ENCODE results near the gene PGR. TPM values are rescaled to one million over a fixed set of nuclear protein-coding genes. Genes with fewer than 3 reads are reported as not detected.

PGR gene
- total RNA-seq, 3 donors from 2014 or later, result 1.8 to 36.0 (median 24.9) TPM

DNA sequence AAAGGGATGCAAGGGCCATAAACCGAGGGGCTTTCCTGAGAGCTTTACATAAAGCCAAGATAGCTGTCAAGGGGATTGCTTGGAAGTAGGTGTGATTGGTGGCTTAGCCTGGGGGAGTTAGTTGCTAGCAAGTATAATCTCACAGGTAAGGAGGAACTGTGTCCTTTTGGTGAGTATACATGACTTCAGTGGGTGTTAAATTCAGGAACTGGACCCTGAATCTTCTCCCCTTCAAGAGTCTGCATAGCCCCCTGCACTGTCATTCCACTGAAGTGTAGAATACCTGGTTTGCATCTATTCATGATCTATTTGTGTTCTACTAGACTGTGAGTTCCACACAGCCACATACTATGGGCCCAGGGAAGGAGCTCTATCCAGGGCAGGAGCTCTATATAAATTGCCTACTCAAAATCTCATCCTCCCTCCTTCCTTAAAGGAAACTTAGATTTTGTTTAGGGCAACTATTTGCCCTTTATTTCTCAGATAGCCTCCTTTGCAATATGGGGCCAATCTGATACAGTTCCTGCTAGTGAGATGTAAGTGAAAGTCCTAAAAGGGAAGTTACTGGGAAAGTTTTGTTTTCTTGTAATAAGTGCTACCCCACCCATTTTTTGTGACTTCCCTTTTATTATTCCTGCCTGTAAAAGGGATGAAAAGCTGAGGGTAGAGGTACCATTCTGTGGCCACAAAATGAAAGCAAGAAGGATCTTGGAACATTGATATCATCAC is 120.5 kb downstream of the PGR start:
- TF ChIP-seq POLR2A (IDR thresholded peaks at IDR 0.05), result no peak
- no peak for TF ChIP-seq CTCF (IDR thresholded peaks at IDR 0.05)
- no peak for TF ChIP-seq POLR2AphosphoS5 (IDR thresholded peaks at IDR 0.05)
- H3K27ac ChIP-seq, result no peak overlapping the region
- no peaks in the 10 kb centered on the region for H3K27me3 ChIP-seq
- H3K36me3 ChIP-seq, result no peaks in the 10 kb centered on the region
- no peaks in the 10 kb centered on the region for H3K4me1 ChIP-seq
- intact Hi-C loops (cut with DNase I; ENCODE audit: low total_unique reads), result no loop called here
- no peak for DNase-seq (ENCODE audit: low spot score in 2 of 2)
- H3K4me3 ChIP-seq, result no peak overlapping the region
- no peaks in the 10 kb centered on the region for H3K9me3 ChIP-seq

- Histone ChIP-seq H3K27ac (no peak overlapping the region), H3K4me3 (no peak overlapping the region), H3K36me3 (no peaks in the 10 kb centered on the region), H3K9me3 (no peaks in the 10 kb centered on the region), H3K4me1 (no peaks in the 10 kb centered on the region), H3K27me3 (no peaks in the 10 kb centered on the region)
- TF ChIP-seq POLR2A (IDR thresholded peaks at IDR 0.05), result no peak
- TF ChIP-seq CTCF (IDR thresholded peaks at IDR 0.05), result no peak
- no peak for TF ChIP-seq POLR2AphosphoS5 (IDR thresholded peaks at IDR 0.05)
- intact Hi-C loops (cut with DNase I; ENCODE audit: low total_unique reads), result no loop called here
- no peak for DNase-seq (ENCODE audit: low spot score in 2 of 2)
Observed at GRCh38 chr11:101003468-101003867, 126.1 kb downstream of the PGR start.

- intact Hi-C loops (cut with DNase I; ENCODE audit: low total_unique reads), result no loop called here
- Histone ChIP-seq H3K36me3 (no peaks in the 10 kb centered on the region), H3K27me3 (no peaks in the 10 kb centered on the region), H3K4me3 (no peak overlapping the region), H3K9me3 (no peaks in the 10 kb centered on the region), H3K27ac (no peak overlapping the region), H3K4me1 (no peaks in the 10 kb centered on the region)
- TF ChIP-seq POLR2A (IDR thresholded peaks at IDR 0.05) (no peak), POLR2AphosphoS5 (IDR thresholded peaks at IDR 0.05) (no peak), CTCF (IDR thresholded peaks at IDR 0.05) (no peak)
- no peak for DNase-seq (ENCODE audit: low spot score in 2 of 2)
Observed at GRCh38 chr11:100999756-101000155, 129.9 kb downstream of the PGR start.

DNA sequence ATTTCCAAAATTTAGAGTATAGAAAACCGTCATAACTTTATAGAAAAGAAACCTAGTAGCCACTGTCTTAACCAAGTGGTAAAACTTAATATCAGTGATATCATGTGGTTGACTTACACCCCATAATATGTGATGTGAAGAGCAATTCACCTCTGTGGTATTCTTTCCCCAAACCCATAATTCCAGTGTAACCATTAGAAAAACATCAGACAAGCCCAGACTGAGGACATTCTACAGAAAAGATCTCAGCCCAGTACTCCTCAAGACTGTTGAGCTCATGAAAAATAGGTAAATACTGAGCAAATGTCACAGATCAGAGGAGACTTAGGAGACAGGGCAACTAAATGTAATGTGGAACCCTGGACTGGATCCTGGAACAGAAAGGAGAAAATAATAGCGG is 134.6 kb downstream of the PGR start:
- Histone ChIP-seq H3K9me3 (no peaks in the 10 kb centered on the region), H3K36me3 (no peaks in the 10 kb centered on the region), H3K4me1 (no peaks in the 10 kb centered on the region), H3K4me3 (no peak overlapping the region), H3K27me3 (no peaks in the 10 kb centered on the region), H3K27ac (no peak overlapping the region)
- intact Hi-C loops (cut with DNase I; ENCODE audit: low total_unique reads), result no loop called here
- no peak for DNase-seq (ENCODE audit: low spot score in 2 of 2)
- TF ChIP-seq CTCF (IDR thresholded peaks at IDR 0.05) (no peak), POLR2AphosphoS5 (IDR thresholded peaks at IDR 0.05) (no peak), POLR2A (IDR thresholded peaks at IDR 0.05) (no peak)

DNA sequence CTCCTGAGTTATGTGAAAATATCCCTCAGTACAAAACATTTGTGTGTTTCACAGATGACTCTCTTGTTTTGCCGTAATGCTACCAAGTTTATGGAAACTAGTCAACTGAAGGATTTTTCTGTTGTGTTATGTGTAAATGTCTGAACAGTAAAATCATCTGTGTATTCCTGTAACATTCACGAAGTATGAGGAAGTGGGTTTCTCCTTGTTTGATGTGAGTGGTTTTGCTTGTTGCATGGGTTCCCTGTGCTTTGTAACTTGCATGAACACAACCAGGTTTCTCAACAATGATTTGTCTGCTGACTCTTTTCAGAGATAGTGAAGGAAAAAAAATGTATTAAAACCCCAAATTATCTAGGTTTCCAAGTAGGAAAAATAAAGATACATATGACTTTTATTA is 138.1 kb downstream of the PGR start:
- TF ChIP-seq POLR2A (IDR thresholded peaks at IDR 0.05) (no peak), POLR2AphosphoS5 (IDR thresholded peaks at IDR 0.05) (no peak)
- H3K4me1 ChIP-seq, result no peaks in the 10 kb centered on the region
- H3K9me3 ChIP-seq, result no peaks in the 10 kb centered on the region
- H3K27me3 ChIP-seq, result no peaks in the 10 kb centered on the region
- no peak for DNase-seq (ENCODE audit: low spot score in 2 of 2)
- H3K36me3 ChIP-seq, result no peaks in the 10 kb centered on the region
- H3K4me3 ChIP-seq, result no peak overlapping the region
- no peak overlapping the region for H3K27ac ChIP-seq
- intact Hi-C loops (cut with DNase I; ENCODE audit: low total_unique reads), result no loop called here
